Ovary (tissue), 3 donors: Measurements from ENCODE around the gene ERG28.

Experiments
- CTCF ChIP-seq, 3 donors: fragments of 450-650 bp in 2 of 3; fragments of 200-600 bp in 1 of 3; IDR thresholded peaks; one replicate each; pipeline versions ENCODE4 v1.5.1 to v1.8.0; 2016 to 2022; ENCODE audit warnings: antibody characterized with exemption in 3 of 3, mild to moderate bottlenecking in 1 of 3
- POLR2A ChIP-seq: fragments of 450-650 bp; IDR thresholded peaks from one replicate; pipeline ENCODE4 v1.6.1; 2017; ENCODE audit warnings: antibody characterized with exemption, mild to moderate bottlenecking, moderate library complexity
- donor health status: DM: no; HTN: no; CAD: no.

- no peak for TF ChIP-seq POLR2A
- TF ChIP-seq CTCF (IDR thresholded peaks at IDR 0.05), result no peak
These were observed 53.6 kb downstream of the ERG28 start for GRCh38 chr14:75607044-75607443.
